A549 (cell line): ENCODE data around the gene TLK1. TPM values are rescaled to one million over a fixed set of nuclear protein-coding genes. Genes with fewer than 3 reads are reported as not detected.
A peak's percentile ranks its signal among the peaks of the same experiment; 100 is the strongest.

Source experiments
- ATAC-seq, 2 experiments: fragments of 200-7000 bp in 1 of 2; fragments of >200 bp in 1 of 2; cut with Nextera tagmentation in 1 of 2; cut with Tn5 transposase in 1 of 2; 3 replicates each; pipeline versions ENCODE4 v1.8.0 to v1.9.1; 2018 to 2020; ENCODE audit warnings: mild to moderate bottlenecking in 1 of 2, moderate library complexity in 1 of 2
- CTCF ChIA-PET: fragments of 300-600 bp; sonication (Branson Sonifier 250); formaldehyde crosslinking; extraction: SDS; loops from one replicate; lab custom pipeline; 2021; ENCODE audit warnings: antibody characterized with exemption, inconsistent platforms; lab: Yijun Ruan, JAX
- POLR2A ChIA-PET: fragments of 350-600 bp; formaldehyde crosslinking; extraction: SDS; loops from one replicate; lab custom pipeline; 2021; ENCODE audit warnings: antibody characterized with exemption, inconsistent platforms; lab: Yijun Ruan, JAX
- DNase-seq, 2 experiments: peaks; one replicate each; pipeline versions ENCODE4 v3.0.0 to v3.0.0-alpha.2; 2011 to 2016; ENCODE audit warnings: low read depth in 1 of 2, low spot score in 1 of 2
- FAIRE-seq: peaks from 2 replicates; lab custom pipeline; 2011; peaks lifted over from hg19 to GRCh38; lab: Jason Lieb, UNC
- H3K27ac ChIP-seq, 2 experiments: fragments of >200 bp; sonication (Bioruptor Twin); formaldehyde crosslinking; 3 replicates each; pipeline ENCODE4 v1.5.1; 2016 to 2017
- H3K4me1 ChIP-seq: fragments of >200 bp; sonication (Bioruptor Twin); formaldehyde crosslinking; 3 replicates; pipeline ENCODE4 v1.6.1; 2016
- H3K4me2 ChIP-seq: fragments of >200 bp; sonication (Bioruptor Twin); formaldehyde crosslinking; 3 replicates; pipeline ENCODE4 v1.6.1; 2016
- H3K4me3 ChIP-seq: fragments of >200 bp; sonication (Bioruptor Twin); formaldehyde crosslinking; 3 replicates; pipeline ENCODE4 v1.5.1; 2016
- H3K9me3 ChIP-seq: fragments of >200 bp; sonication (Bioruptor Twin); formaldehyde crosslinking; 3 replicates; pipeline ENCODE4 v1.6.1; 2016
- CHD2 ChIP-seq: fragments of 150-350 bp; IDR thresholded peaks from 2 replicates; pipeline ENCODE4 v1.6.1; 2014; ENCODE audit warnings: low read length; ENCODE audit not compliant: partially characterized antibody
- CTCF ChIP-seq: fragments of >200 bp; sonication (Bioruptor Twin); formaldehyde crosslinking; IDR thresholded peaks from 3 replicates; pipeline ENCODE4 v1.5.1; 2016
- EHMT2 ChIP-seq: fragments of 200-600 bp; sonication (generic); IDR thresholded peaks from 2 replicates; pipeline ENCODE4 v1.6.1; 2016; ENCODE audit warnings: antibody characterized with exemption, low read depth, mild to moderate bottlenecking, moderate library complexity
- EP300 ChIP-seq, 2 experiments: fragments of >200 bp; sonication (Bioruptor Twin); formaldehyde crosslinking; IDR thresholded peaks; 2 replicates in 1 of 2; 3 replicates in 1 of 2; pipeline ENCODE4 v1.6.1; 2016 to 2017
- FOXS1 ChIP-seq: fragments of 250-450 bp; sonication (Bioruptor Pico); IDR thresholded peaks from 2 replicates; pipeline ENCODE4 v1.5.0; 2020; ENCODE audit warnings: mild to moderate bottlenecking, moderate library complexity
- HOXB13 ChIP-seq: fragments of 250-450 bp; sonication (Bioruptor Pico); IDR thresholded peaks from 2 replicates; pipeline ENCODE4 v1.5.0; 2020; ENCODE audit warnings: low read depth, mild to moderate bottlenecking, moderate library complexity
- MAFK ChIP-seq: fragments of 450-650 bp; IDR thresholded peaks from 2 replicates; pipeline ENCODE4 v1.6.1; 2014; ENCODE audit not compliant: partially characterized antibody
- MAZ ChIP-seq: fragments of 150-350 bp; IDR thresholded peaks from 2 replicates; pipeline ENCODE4 v1.6.1; 2014; ENCODE audit warnings: antibody characterized with exemption, low read depth, low read length, borderline replicate concordance
- MYC ChIP-seq: IDR thresholded peaks from 2 replicates; pipeline ENCODE4 v1.6.1; 2012; ENCODE audit warnings: mild to moderate bottlenecking, inconsistent platforms, low read length, improper control_type of control experiment, borderline replicate concordance
- NFE2L2 ChIP-seq: fragments of 150-350 bp; conservative IDR thresholded peaks from 2 replicates; pipeline ENCODE4 v1.6.1; 2014; ENCODE audit warnings: low read length
- POLR2A ChIP-seq: IDR thresholded peaks from 2 replicates; pipeline ENCODE4 v1.6.1; 2012; ENCODE audit warnings: mild to moderate bottlenecking, low read length
- RAD21 ChIP-seq, 2 experiments: fragments of >200 bp in 1 of 2; sonication (Bioruptor Twin) in 1 of 2; formaldehyde crosslinking in 1 of 2; IDR thresholded peaks in 1 of 2; conservative IDR thresholded peaks in 1 of 2; 2 replicates in 1 of 2; 3 replicates in 1 of 2; pipeline ENCODE4 v1.6.1; 2012 to 2018; ENCODE audit warnings: inconsistent platforms in 1 of 2
- RFX5 ChIP-seq: fragments of 450-650 bp; IDR thresholded peaks from 2 replicates; pipeline ENCODE4 v1.7.1; 2014; ENCODE audit warnings: antibody characterized with exemption, mild to moderate bottlenecking, moderate library complexity
- SMC3 ChIP-seq: fragments of >200 bp; sonication (Bioruptor Twin); formaldehyde crosslinking; IDR thresholded peaks from 3 replicates; pipeline ENCODE4 v1.6.1; 2018; ENCODE audit warnings: inconsistent platforms
- SREBF2 ChIP-seq: fragments of 450-650 bp; IDR thresholded peaks from 2 replicates; pipeline ENCODE4 v1.6.1; 2014; ENCODE audit warnings: mild to moderate bottlenecking, moderate library complexity
- TP53 ChIP-seq: fragments of 250-450 bp; sonication (Bioruptor Pico); IDR thresholded peaks from 2 replicates; pipeline ENCODE4 v1.5.0; 2021; ENCODE audit warnings: mild to moderate bottlenecking, moderate library complexity
- USF2 ChIP-seq: fragments of 450-650 bp; IDR thresholded peaks from 2 replicates; pipeline ENCODE4 v1.6.1; 2014; ENCODE audit warnings: antibody characterized with exemption
- ZC3H11A ChIP-seq: fragments of 450-650 bp; IDR thresholded peaks from 2 replicates; pipeline ENCODE4 v1.6.1; 2014; ENCODE audit warnings: antibody characterized with exemption, mild to moderate bottlenecking
- ZFP36 ChIP-seq: fragments of 450-650 bp; IDR thresholded peaks from 2 replicates; pipeline ENCODE4 v1.6.1; 2014; ENCODE audit warnings: borderline replicate concordance; ENCODE audit not compliant: partially characterized antibody
- ZSCAN20 ChIP-seq: fragments of 250-450 bp; sonication (Bioruptor Pico); IDR thresholded peaks from 2 replicates; pipeline ENCODE4 v1.8.0; 2022; ENCODE audit warnings: mild to moderate bottlenecking, moderate library complexity
- WGBS: methylation state at CpG from one replicate; pipeline ENCODE4 v1.1.6; 2017; ENCODE audit errors: missing lambda C conversion rate; 5-methylcytosine and 5-hydroxymethylcytosine counted together
- polyA plus RNA-seq, 4 experiments: library from polyadenylated mRNA; depleted of rRNA in 3 of 4; stranded (reverse); fragments of >200 nt; fragmentation: RNase III in 1 of 4; extraction: RNeasy Plus Mini Kit Qiagen cat#74134 plus additional on column Dnase treatment in 1 of 4; gene quantifications; 2 replicates in 3 of 4; 3 replicates in 1 of 4; pipeline ENCODE4 v1.2.3, GENCODE V29; 2011 to 2017
- TF ChIP-seq, protein P1 (sequence below): fragments of >200 bp; sonication (Bioruptor Twin); formaldehyde crosslinking; IDR thresholded peaks from 2 replicates; pipeline ENCODE4 v1.6.1; 2016
- TF ChIP-seq, protein P2 (sequence below): fragments of 150-350 bp; IDR thresholded peaks from 2 replicates; pipeline ENCODE4 v1.6.1; 2014; ENCODE audit warnings: low read depth, mild to moderate bottlenecking, low read length
- TF ChIP-seq, protein P3 (sequence below): fragments of 200-600 bp; sonication (generic); IDR thresholded peaks from 2 replicates; pipeline ENCODE4 v1.6.1; 2016; ENCODE audit warnings: antibody characterized with exemption, mild to moderate bottlenecking, moderate library complexity

TLK1 gene
- polyA plus RNA-seq, 2 of the 4 experiments (the other 2 are of a cell fraction): 16.9 to 28.9 TPM

DNA sequence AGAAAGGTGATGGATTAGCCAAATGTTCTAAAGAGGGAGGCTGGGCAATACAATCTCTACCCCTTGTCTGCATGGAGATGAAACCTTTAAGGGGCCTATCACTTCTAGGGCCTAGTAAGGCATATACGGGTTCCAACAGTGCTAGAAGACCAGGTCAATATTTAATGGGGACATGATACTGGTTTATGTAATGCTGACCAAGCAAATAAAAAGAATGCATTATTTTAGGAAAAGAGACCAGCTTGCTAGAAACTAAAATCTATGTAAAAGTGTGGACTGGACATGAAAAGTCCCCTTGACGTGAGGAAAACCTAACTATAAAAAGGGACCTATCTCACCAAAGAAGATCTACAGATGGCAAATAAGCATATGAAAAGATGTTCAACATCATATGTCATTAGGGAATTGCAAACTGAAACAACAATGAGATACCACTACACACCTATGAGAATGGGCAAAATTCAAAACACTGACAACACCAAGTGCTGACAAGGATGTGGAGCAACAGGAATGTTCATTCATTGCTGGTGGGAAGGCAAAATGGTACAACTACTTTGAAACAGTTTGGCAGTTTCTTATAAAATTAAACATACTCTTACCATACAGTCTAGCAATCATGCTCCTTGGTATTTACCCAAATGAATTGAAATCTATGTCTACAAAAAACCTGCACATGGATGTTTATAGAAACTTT lies 45.9 kb upstream of the TLK1 start:
- H3K27ac ChIP-seq: no peak overlapping the region
- FAIRE-seq (no peak), DNase-seq (no peak), ATAC-seq (no peak)
- H3K9me3 ChIP-seq: no peaks in the 10 kb centered on the region
- no peak overlapping the region for H3K4me2 ChIP-seq
- POLR2A ChIA-PET: no interaction called here
- TF ChIP-seq EP300 (IDR thresholded peaks at IDR 0.05) (no peak), SMC3 (no peak), MAFK (peak; percentile 88), USF2 (no peak), EHMT2 (no peak), ZFP36 (peak; percentile 39), RFX5 (no peak)
- CTCF ChIA-PET: no interaction called here
- 85% methylated on average over 2 of the region's 2 CpGs for WGBS
- H3K4me3 ChIP-seq: no peak overlapping the region
- no peaks in the 10 kb centered on the region for H3K4me1 ChIP-seq

DNA sequence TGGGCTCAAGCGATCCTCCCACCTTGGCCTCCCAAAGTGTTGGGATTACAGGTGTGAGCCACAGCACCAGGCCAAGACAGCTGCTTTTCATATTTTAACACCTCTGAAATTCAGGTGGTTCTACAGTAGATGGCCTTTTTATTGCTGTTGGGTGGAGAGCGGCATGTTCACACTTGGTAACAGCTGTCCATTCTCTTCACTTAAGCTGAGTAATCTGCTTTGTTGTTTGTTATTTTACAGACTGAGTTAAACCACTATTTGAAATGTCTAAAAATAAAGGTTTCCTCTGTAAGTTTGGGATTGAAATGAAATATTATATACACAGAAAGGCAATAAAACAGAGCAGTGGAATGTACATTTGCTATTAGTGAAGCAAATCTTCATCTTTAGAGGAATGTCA lies 44.9 kb upstream of the TLK1 start:
- ChIA-PET CTCF (no interaction called here), POLR2A (no interaction called here)
- H3K4me3 ChIP-seq: no peak overlapping the region
- TF ChIP-seq MYC: no peak
- no peak for TF ChIP-seq CHD2
- TF ChIP-seq, protein P1, sequence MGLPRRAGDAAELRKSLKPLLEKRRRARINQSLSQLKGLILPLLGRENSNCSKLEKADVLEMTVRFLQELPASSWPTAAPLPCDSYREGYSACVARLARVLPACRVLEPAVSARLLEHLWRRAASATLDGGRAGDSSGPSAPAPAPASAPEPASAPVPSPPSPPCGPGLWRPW: no peak
- no peak for TF ChIP-seq ZSCAN20 (CRISPR knock-in tag)
- TF ChIP-seq HOXB13 (CRISPR knock-in tag): no peak
- TF ChIP-seq SREBF2: no peak
- no peak for TF ChIP-seq TP53
- TF ChIP-seq EP300 (IDR thresholded peaks at IDR 0.05): no peak
- TF ChIP-seq FOXS1 (CRISPR knock-in tag): no peak
- TF ChIP-seq RAD21 (conservative IDR thresholded peaks at IDR 0.05 in 1 of 2, IDR thresholded peaks at IDR 0.05 in 1 of 2): no peak
- no peak for TF ChIP-seq ZC3H11A
- no peak for TF ChIP-seq POLR2A
- TF ChIP-seq, protein P2, sequence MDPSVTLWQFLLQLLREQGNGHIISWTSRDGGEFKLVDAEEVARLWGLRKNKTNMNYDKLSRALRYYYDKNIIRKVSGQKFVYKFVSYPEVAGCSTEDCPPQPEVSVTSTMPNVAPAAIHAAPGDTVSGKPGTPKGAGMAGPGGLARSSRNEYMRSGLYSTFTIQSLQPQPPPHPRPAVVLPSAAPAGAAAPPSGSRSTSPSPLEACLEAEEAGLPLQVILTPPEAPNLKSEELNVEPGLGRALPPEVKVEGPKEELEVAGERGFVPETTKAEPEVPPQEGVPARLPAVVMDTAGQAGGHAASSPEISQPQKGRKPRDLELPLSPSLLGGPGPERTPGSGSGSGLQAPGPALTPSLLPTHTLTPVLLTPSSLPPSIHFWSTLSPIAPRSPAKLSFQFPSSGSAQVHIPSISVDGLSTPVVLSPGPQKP: no peak
- no peak for TF ChIP-seq SMC3
- TF ChIP-seq CTCF: no peak
- TF ChIP-seq, all 56 proteins: peak for 0
- H3K27ac ChIP-seq: no peak overlapping the region
- ATAC-seq (no peak), FAIRE-seq (no peak), DNase-seq (no peak)
- no peaks in the 10 kb centered on the region for H3K4me1 ChIP-seq
- H3K4me2 ChIP-seq: no peak overlapping the region
- WGBS: 80% methylated on average over 2 of the region's 2 CpGs
- no peaks in the 10 kb centered on the region for H3K9me3 ChIP-seq

GRCh38 chr2:171201767-171202166 lies 41.1 kb upstream of the TLK1 start:
- ChIA-PET CTCF (interaction anchor here (1.1 kb wide), 1 partner anchor 45 kb away, joined by 3 read pairs; no protein-coding TSS in a partner anchor), POLR2A (no interaction called here)
- Histone ChIP-seq H3K4me2 (no peak overlapping the region), H3K9me3 (no peaks in the 10 kb centered on the region), H3K4me3 (no peak overlapping the region), H3K27ac (no peak overlapping the region), H3K4me1 (no peaks in the 10 kb centered on the region)
- ATAC-seq: no peak
- DNase-seq: no peak
- no peak for TF ChIP-seq HOXB13 (CRISPR knock-in tag)
- no peak for TF ChIP-seq USF2
- TF ChIP-seq NFE2L2: no peak
- TF ChIP-seq, protein P3, sequence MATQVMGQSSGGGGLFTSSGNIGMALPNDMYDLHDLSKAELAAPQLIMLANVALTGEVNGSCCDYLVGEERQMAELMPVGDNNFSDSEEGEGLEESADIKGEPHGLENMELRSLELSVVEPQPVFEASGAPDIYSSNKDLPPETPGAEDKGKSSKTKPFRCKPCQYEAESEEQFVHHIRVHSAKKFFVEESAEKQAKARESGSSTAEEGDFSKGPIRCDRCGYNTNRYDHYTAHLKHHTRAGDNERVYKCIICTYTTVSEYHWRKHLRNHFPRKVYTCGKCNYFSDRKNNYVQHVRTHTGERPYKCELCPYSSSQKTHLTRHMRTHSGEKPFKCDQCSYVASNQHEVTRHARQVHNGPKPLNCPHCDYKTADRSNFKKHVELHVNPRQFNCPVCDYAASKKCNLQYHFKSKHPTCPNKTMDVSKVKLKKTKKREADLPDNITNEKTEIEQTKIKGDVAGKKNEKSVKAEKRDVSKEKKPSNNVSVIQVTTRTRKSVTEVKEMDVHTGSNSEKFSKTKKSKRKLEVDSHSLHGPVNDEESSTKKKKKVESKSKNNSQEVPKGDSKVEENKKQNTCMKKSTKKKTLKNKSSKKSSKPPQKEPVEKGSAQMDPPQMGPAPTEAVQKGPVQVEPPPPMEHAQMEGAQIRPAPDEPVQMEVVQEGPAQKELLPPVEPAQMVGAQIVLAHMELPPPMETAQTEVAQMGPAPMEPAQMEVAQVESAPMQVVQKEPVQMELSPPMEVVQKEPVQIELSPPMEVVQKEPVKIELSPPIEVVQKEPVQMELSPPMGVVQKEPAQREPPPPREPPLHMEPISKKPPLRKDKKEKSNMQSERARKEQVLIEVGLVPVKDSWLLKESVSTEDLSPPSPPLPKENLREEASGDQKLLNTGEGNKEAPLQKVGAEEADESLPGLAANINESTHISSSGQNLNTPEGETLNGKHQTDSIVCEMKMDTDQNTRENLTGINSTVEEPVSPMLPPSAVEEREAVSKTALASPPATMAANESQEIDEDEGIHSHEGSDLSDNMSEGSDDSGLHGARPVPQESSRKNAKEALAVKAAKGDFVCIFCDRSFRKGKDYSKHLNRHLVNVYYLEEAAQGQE: no peak
- TF ChIP-seq MAZ: no peak
- no peak for FAIRE-seq
- 70% methylated on average over 4 of the region's 4 CpGs for WGBS
